ENCODE measurements around the gene SYT13. TPM values are rescaled to one million over a fixed set of nuclear protein-coding genes. Genes with fewer than 3 reads are reported as not detected.

Gene SYT13
- total RNA-seq, 1 donor from 2014 or later, result 191 TPM

- DNase-seq (ENCODE audit: low spot score in 2 of 2), result no peak
- FAIRE-seq, result no peak
These were observed 27.2 kb upstream of the SYT13 start for GRCh38 chr11:45313171-45313865.

- DNase-seq (ENCODE audit: low spot score in 2 of 2) (no peak), FAIRE-seq (no peak)
These were observed 19.9 kb upstream of the SYT13 start for GRCh38 chr11:45305874-45306623.

GRCh38 chr11:45304992-45305335 lies 18.8 kb upstream of the SYT13 start:
- FAIRE-seq (no peak), DNase-seq (ENCODE audit: low spot score in 2 of 2) (no peak)

GRCh38 chr11:45304111-45304991 lies 18.2 kb upstream of the SYT13 start:
- FAIRE-seq (no peak), DNase-seq (ENCODE audit: low spot score in 2 of 2) (no peak)

GRCh38 chr11:45303316-45303715 lies 17.2 kb upstream of the SYT13 start:
- DNase-seq (ENCODE audit: low spot score in 2 of 2), result no peak
- FAIRE-seq, result no peak

DNA sequence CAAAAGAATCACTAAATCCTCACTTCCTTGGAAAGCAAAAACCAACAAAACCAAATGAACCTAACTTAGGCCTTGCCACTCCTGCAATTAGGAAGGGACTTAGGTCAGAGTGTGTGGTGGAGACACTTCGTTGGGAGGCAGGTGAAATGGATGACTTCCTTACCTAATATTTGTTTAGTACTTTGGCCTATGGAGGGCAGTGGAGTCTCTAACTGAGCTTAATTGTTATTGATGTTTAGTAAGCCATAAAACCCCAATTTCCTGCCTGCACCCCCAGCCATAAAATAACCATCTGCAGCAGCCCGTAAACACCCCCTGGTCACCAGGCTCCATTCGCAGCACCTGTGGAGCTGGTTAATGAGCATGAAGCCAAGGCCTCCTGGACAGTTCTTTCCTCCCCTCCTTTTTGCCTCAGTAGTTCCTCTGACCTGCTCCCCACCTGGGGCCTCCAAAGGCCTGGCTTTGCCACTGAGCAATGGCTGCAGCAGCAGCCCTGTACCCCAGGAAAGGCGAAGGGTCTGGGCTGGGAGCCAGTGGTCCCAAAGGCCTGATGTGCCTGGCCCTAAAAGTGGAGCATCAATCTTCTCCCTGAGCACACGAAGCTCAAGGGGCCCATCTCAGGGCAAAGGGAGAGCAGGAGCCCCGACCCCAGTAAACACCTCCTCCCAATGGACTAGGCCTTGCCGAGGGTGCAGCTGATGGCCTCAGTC lies 15.6 kb upstream of the SYT13 start:
- DNase-seq (ENCODE audit: low spot score in 2 of 2) (no peak), FAIRE-seq (no peak)

DNA sequence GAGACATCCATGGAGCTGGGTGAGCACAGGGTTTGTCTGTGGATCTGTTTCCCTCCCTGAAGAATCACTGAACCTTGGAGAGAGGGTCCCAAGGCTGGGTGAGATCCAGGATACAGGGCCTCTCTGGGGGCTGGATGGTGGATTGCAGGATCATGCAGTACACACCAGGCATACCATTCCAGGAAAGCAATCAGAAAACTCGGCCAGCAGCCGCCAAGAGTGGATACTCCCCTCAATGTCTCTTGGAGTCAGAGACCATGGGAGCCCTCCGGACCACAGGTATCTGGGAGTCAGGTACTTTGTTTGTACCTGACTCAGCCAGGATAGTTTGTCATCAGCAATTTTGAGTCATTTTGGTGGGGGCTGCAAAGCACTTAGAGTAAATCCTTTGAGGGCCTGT lies 14.6 kb upstream of the SYT13 start:
- DNase-seq (ENCODE audit: low spot score in 2 of 2) (no peak), FAIRE-seq (no peak)

- no peak for DNase-seq (ENCODE audit: low spot score in 2 of 2)
- no peak for FAIRE-seq
These were observed 12.6 kb upstream of the SYT13 start for GRCh38 chr11:45298718-45299117.

- FAIRE-seq (no peak), DNase-seq (ENCODE audit: low spot score in 2 of 2) (no peak)
These were observed 9.9 kb upstream of the SYT13 start for GRCh38 chr11:45296075-45296474.

GRCh38 chr11:45294499-45294898 lies 8.4 kb upstream of the SYT13 start:
- FAIRE-seq, result no peak

DNA sequence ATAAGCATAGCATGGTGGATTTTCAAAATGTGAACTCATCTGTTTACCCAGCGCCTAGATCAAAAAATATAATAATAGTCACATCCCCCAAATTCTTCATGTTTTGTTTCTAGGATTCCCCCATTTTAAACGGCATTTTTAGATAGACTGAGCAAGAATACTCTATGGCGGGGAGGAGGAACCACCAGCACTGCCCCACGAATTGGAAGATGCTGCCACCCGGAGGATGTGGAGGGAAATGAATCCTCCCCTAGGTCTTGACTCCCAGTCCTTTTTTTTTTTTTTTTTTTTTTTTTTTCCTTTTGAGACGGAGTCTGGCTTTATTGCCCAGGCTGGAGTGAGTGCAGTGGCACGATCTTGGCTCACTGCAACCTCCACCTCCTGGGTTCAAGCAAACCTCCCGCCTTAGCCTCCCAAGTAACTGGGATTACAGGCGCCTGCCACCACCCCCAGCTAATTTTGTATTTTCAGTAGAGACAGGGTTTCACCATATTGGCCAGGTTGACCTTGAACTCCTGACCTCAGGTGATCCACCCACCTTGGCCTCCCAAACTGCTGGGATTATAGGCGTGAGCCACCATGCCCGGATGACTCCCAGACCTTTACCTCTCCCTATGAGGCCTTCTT lies 7.5 kb upstream of the SYT13 start:
- DNase-seq (ENCODE audit: low spot score in 2 of 2) (peak; percentile 54 to 71), FAIRE-seq (peak; percentile 75)

More at GRCh38 chr11:45294499-45294898, 8.4 kb upstream of the SYT13 start:
- no peak for DNase-seq (ENCODE audit: low spot score in 2 of 2)

DNA sequence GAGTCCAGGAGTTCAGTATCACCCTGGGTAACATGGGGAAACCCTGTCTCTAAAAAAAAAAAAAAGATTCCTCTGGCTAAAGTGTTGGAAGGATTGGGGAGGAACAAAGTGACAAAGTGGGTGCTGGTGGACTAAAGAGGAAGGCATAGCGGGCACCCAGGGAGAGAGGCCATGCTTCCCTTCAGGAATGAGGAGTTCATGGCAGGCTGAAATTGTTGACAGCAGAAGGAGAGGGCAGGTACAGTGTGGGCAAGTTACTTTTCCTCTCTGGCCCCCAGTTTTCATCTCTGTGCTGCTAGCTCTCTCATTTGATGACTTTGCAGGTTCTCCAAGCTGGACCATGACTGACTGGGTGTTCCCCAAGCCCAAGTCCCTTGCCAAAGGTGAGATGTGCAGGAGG lies 4.4 kb upstream of the SYT13 start:
- DNase-seq (ENCODE audit: low spot score in 2 of 2) (no peak), FAIRE-seq (no peak)

GRCh38 chr11:45289369-45289768 lies 3.2 kb upstream of the SYT13 start:
- FAIRE-seq (no peak), DNase-seq (ENCODE audit: low spot score in 2 of 2) (no peak)

- DNase-seq (ENCODE audit: low spot score in 2 of 2), result no peak
- FAIRE-seq, result no peak
These were observed 2.2 kb upstream of the SYT13 start for GRCh38 chr11:45288339-45288738.

- FAIRE-seq, result no peak
- no peak for DNase-seq (ENCODE audit: low spot score in 2 of 2)
These were observed 1.3 kb upstream of the SYT13 start for GRCh38 chr11:45287316-45287903.

DNA sequence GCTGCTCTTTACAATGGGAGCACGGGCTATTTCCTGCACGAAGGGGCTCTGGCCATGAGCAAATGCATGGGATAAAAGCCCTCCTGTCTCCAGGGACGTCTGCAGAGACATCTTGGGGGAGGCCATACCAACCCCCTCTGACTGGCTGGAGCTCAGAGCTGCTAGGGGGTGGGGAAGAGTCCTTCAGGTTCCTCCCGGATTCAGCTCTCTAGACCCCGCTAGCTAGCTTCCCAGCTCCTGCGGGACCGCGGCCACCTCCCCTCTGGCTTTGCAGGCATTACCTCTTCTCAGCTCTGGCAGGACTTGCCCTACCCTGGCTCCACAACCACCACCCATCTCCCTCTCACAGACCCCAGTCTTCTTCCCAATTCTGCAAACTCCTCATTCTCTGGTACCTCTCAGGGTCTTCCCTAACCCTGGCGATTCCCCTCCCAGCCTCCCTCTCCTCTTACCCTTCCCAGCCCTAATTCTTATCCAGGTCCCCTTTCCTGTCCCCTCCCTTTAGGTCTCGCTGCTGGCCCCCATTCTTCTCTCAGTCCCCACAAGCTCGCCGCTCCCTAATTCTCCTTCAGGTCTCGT lies 802 bp downstream of the SYT13 start:
- no peak for FAIRE-seq
- DNase-seq (ENCODE audit: low spot score in 2 of 2), result no peak

DNA sequence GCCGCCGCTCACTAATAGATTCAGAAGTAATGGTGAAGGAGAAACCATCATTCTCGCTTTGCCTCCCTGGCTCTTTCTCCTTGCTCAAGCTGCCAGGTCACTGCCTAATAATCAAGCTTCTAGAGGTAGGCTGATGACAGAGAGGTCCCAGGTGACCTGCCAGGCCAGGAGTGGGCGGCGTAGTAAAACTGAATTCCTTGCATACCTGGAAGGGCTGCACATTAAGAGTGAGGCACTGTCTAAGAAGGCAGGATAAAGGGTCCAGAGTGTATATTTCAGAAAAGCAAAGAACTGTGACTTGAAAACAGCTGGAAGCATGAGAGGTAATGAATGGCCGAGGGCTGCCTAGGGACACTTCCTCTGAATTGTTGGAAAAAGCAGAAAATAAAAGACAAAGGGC lies 4.1 kb downstream of the SYT13 start:
- FAIRE-seq, result no peak

GRCh38 chr11:45280449-45280848 lies 5.7 kb downstream of the SYT13 start:
- FAIRE-seq, result no peak
- no peak for DNase-seq (ENCODE audit: low spot score in 2 of 2)

More for the DNA sequence above, 4.1 kb downstream of the SYT13 start:
- no peak for DNase-seq (ENCODE audit: low spot score in 2 of 2)

- FAIRE-seq (no peak), DNase-seq (ENCODE audit: low spot score in 2 of 2) (no peak)
These were observed 6.5 kb downstream of the SYT13 start for GRCh38 chr11:45279645-45280044.

All from frontal cortex (tissue), 4 donors.